Spleen (tissue), 7 donors: ENCODE results near the gene NDUFB8.
A peak's percentile ranks its signal among the peaks of the same experiment; 100 is the strongest.

Source experiments
- CTCF ChIP-seq, 11 experiments: fragments of 200-600 bp in 7 of 11; fragments of 450-650 bp in 4 of 11; sonication (generic) in 4 of 11; IDR thresholded peaks in 8 of 11; conservative IDR thresholded peaks in 3 of 11; 1 replicate in 7 of 11; 2 replicates in 4 of 11; pipeline versions ENCODE4 v1.4.0 to v1.8.0; 2016 to 2021; ENCODE audit warnings: antibody characterized with exemption in 11 of 11, inconsistent platforms in 4 of 11, mild to moderate bottlenecking in 1 of 11
- POLR2A ChIP-seq, 3 donors: fragments of 450-650 bp; IDR thresholded peaks; one replicate each; pipeline ENCODE4 v1.5.1; 2017; ENCODE audit warnings: antibody characterized with exemption in 3 of 3, mild to moderate bottlenecking in 1 of 3
- POLR2AphosphoS5 ChIP-seq, 3 donors: sonication (generic); formaldehyde crosslinking; IDR thresholded peaks; one replicate each; pipeline ENCODE4 v1.5.1; 2017; ENCODE audit warnings: antibody characterized with exemption in 3 of 3
- donor health status: DM: no; HTN: no; CAD: no; lungs with moderate emphysema.
- donor health status: DM: no; HTN: no; CAD: no.
- donor health status: DM: no; HTN: no; CAD: no.

GRCh38 chr10:100508691-100509150 is 20.9 kb downstream of the NDUFB8 start:
- TF ChIP-seq CTCF (IDR thresholded peaks at IDR 0.05 in 8 of 11, conservative IDR thresholded peaks at IDR 0.05 in 3 of 11) (peak in 9 of 11 experiments; percentile 28 to 69 (median 51)), POLR2AphosphoS5 (IDR thresholded peaks at IDR 0.05) (no peak), POLR2A (IDR thresholded peaks at IDR 0.05) (no peak)
